GM19023 (cell line): ENCODE results near the gene RIMS1.

Experiments used
- ATAC-seq: cut with Tn5 transposase; IDR thresholded peaks from one replicate; pipeline ENCODE4 v1.9.1; 2021; ENCODE audit warnings: mild to moderate bottlenecking, moderate library complexity; ENCODE audit not compliant: unreplicated experiment

RIMS1 gene

GRCh38 chr6:71886184-71887005, at the start of gene RIMS1:
RIMS1 (plus strand) TSS chr6:71886550; CDS start chr6:71887024, 474 bp downstream.
- peak; percentile 89 for ATAC-seq

GRCh38 chr6:71851214-71851613, 35.1 kb upstream of the RIMS1 start:
- ATAC-seq = no peak

GRCh38 chr6:71852948-71853347, 33.4 kb upstream of the RIMS1 start:
- no peak for ATAC-seq

GRCh38 chr6:71855406-71855805, 30.9 kb upstream of the RIMS1 start:
- ATAC-seq = no peak

GRCh38 chr6:71879016-71879415, 7.3 kb upstream of the RIMS1 start:
- ATAC-seq = no peak

- ATAC-seq = no peak
These were observed 825 bp downstream of the RIMS1 start for GRCh38 chr6:71887006-71887743.

GRCh38 chr6:71887744-71888230, 1.4 kb downstream of the RIMS1 start:
- ATAC-seq = no peak

- no peak for ATAC-seq
These were observed 2.5 kb downstream of the RIMS1 start for GRCh38 chr6:71888756-71889340.

GRCh38 chr6:71889366-71889765, 3.0 kb downstream of the RIMS1 start:
- ATAC-seq = no peak

GRCh38 chr6:71892641-71893040, 6.3 kb downstream of the RIMS1 start:
- ATAC-seq = no peak

- no peak for ATAC-seq
These were observed 14.3 kb downstream of the RIMS1 start for GRCh38 chr6:71900642-71901041.

- ATAC-seq = no peak
These were observed 15.9 kb downstream of the RIMS1 start for GRCh38 chr6:71902261-71902660.

- ATAC-seq = no peak
These were observed 20.5 kb downstream of the RIMS1 start for GRCh38 chr6:71906813-71907212.

- peak; percentile 78 for ATAC-seq
These were observed 21.9 kb downstream of the RIMS1 start for GRCh38 chr6:71908162-71908765.

- ATAC-seq = no peak
These were observed 27.3 kb downstream of the RIMS1 start for GRCh38 chr6:71913444-71914234.

GRCh38 chr6:71929047-71929446, 42.7 kb downstream of the RIMS1 start:
- ATAC-seq = no peak

GRCh38 chr6:71933881-71934280, 47.5 kb downstream of the RIMS1 start:
- no peak for ATAC-seq

- ATAC-seq = no peak
These were observed 79.1 kb downstream of the RIMS1 start for GRCh38 chr6:71965404-71965803.

GRCh38 chr6:71967436-71967835, 81.1 kb downstream of the RIMS1 start:
- no peak for ATAC-seq

GRCh38 chr6:71977884-71978283, 91.5 kb downstream of the RIMS1 start:
- no peak for ATAC-seq
